Activated CD8-positive, alpha-beta T cell treated with anti-CD3 and anti-CD28 coated beads for 36 hours (primary cell): Measurements from ENCODE around the gene SLC25A29. TPM values are rescaled to one million over a fixed set of nuclear protein-coding genes. Genes with fewer than 3 reads are reported as not detected.

Experiments used
- ATAC-seq: fragments of 200-7000 bp; cut with Tn5 transposase; one replicate; pipeline ENCODE4 v1.10.0; 2021; ENCODE audit warnings: mild to moderate bottlenecking, moderate library complexity
- CTCF ChIA-PET: fragments of 350-600 bp; sonication (Branson Sonifier 250); formaldehyde crosslinking; loops from one replicate; lab custom pipeline; 2021; ENCODE audit warnings: antibody characterized with exemption; lab: Charles Lee
- POLR2A ChIA-PET: fragments of 350-600 bp; sonication (Branson Sonifier 250); formaldehyde crosslinking; loops from one replicate; lab custom pipeline; 2021; ENCODE audit warnings: antibody characterized with exemption; lab: Charles Lee
- DNase-seq: peaks from one replicate; pipeline ENCODE4 v3.0.0-alpha.2; 2020
- H3K27ac Mint-ChIP-seq: one replicate; pipeline ENCODE4 v1.8.0; 2021; ENCODE audit warnings: mild to moderate bottlenecking, mixed read lengths
- H3K27me3 Mint-ChIP-seq: one replicate; pipeline ENCODE4 v1.8.0; 2021; ENCODE audit warnings: mixed read lengths
- H3K36me3 Mint-ChIP-seq: one replicate; pipeline ENCODE4 v1.8.0; 2021; ENCODE audit warnings: low read depth, mixed read lengths
- H3K4me1 Mint-ChIP-seq: one replicate; pipeline ENCODE4 v1.8.0; 2021; ENCODE audit warnings: low read depth, mixed read lengths
- H3K4me3 Mint-ChIP-seq: one replicate; pipeline ENCODE4 v1.8.0; 2021; ENCODE audit warnings: mild to moderate bottlenecking, moderate library complexity, mixed read lengths
- H3K9me3 Mint-ChIP-seq: one replicate; pipeline ENCODE4 v1.8.0; 2021; ENCODE audit warnings: mixed read lengths
- CTCF ChIP-seq: fragments of 200-600 bp; IDR thresholded peaks from one replicate; pipeline ENCODE4 v1.8.0; 2022; ENCODE audit warnings: antibody characterized with exemption, mild to moderate bottlenecking
- intact Hi-C: fragments of 100-400 bp; cut with micrococcal nuclease; formaldehyde crosslinking; loops from one replicate; pipeline ENCODE4 v1.10.0; 2022
- total RNA-seq, 2 experiments: library from RNA; stranded (reverse); gene quantifications; one replicate each; pipeline ENCODE4 v1.2.3, GENCODE V29; 2021

The SLC25A29 gene
- total RNA-seq, 2 experiments from 2014 or later, result 23.6 to 24.7 TPM

GRCh38 chr14:100303925-100304324 is 2.3 kb downstream of the SLC25A29 start:
- intact Hi-C loops, result loop anchor here (10.0 kb wide), 1 partner anchor 71 kb away; the partner anchor contains the start of gene WDR25
- H3K27ac Mint-ChIP-seq, result no peak overlapping the region
- TF ChIP-seq CTCF, result no peak
- H3K4me1 Mint-ChIP-seq, result peaks cover 12% of the 10 kb centered on the region
- POLR2A ChIA-PET, result interaction anchor here (1.1 to 1.6 kb wide), 2 partner anchors 17 to 18 kb away, joined by 3 to 5 read pairs; no protein-coding TSS in a partner anchor
- DNase-seq (peak; percentile 32), ATAC-seq (no peak)
- no peaks in the 10 kb centered on the region for H3K36me3 Mint-ChIP-seq
- H3K4me3 Mint-ChIP-seq, result no peak overlapping the region
- H3K27me3 Mint-ChIP-seq, result peaks cover 2% of the 10 kb centered on the region
- H3K9me3 Mint-ChIP-seq, result no peaks in the 10 kb centered on the region
- CTCF ChIA-PET, result interaction anchor here (0.5 to 2.3 kb wide), 8 partner anchors 9 to 111 kb away, joined by 3 to 9 read pairs (median 4); no protein-coding TSS in a partner anchor

GRCh38 chr14:100303179-100303578 is 3.1 kb downstream of the SLC25A29 start:
- Mint-ChIP-seq H3K27ac (no peak overlapping the region), H3K36me3 (no peaks in the 10 kb centered on the region), H3K27me3 (peaks cover 2% of the 10 kb centered on the region), H3K4me1 (peaks cover 15% of the 10 kb centered on the region), H3K9me3 (no peaks in the 10 kb centered on the region), H3K4me3 (no peak overlapping the region)
- peak; percentile 36 for DNase-seq
- CTCF ChIA-PET, result interaction anchor here (0.5 to 2.3 kb wide), 13 partner anchors 10 to 110 kb away, joined by 3 to 9 read pairs (median 3); no protein-coding TSS in a partner anchor
- no peak for ATAC-seq
- peak; percentile 72 for TF ChIP-seq CTCF
- POLR2A ChIA-PET, result interaction anchor here (0.7 to 1.1 kb wide), 2 partner anchors 16 to 38 kb away, joined by 3 read pairs; no protein-coding TSS in a partner anchor
- intact Hi-C loops, result loop anchor here (10.0 kb wide), 1 partner anchor 72 kb away; the partner anchor contains the start of gene WDR25

- Mint-ChIP-seq H3K36me3 (no peaks in the 10 kb centered on the region), H3K27me3 (peaks cover 2% of the 10 kb centered on the region), H3K27ac (no peak overlapping the region), H3K4me1 (peaks cover 19% of the 10 kb centered on the region), H3K9me3 (no peaks in the 10 kb centered on the region), H3K4me3 (no peak overlapping the region)
- no peak for TF ChIP-seq CTCF
- CTCF ChIA-PET, result interaction anchor here (1.0 to 2.3 kb wide), 10 partner anchors 10 to 80 kb away, joined by 3 to 9 read pairs (median 4); no protein-coding TSS in a partner anchor
- ATAC-seq, result no peak
- intact Hi-C loops, result loop anchor here (10.0 kb wide), 1 partner anchor 72 kb away; the partner anchor contains the start of gene WDR25
- DNase-seq, result no peak
- POLR2A ChIA-PET, result interaction anchor here (1.1 kb wide), 1 partner anchor 15 kb away, joined by 3 read pairs; no protein-coding TSS in a partner anchor
Measured at GRCh38 chr14:100302616-100303015, 3.6 kb downstream of the SLC25A29 start.

- POLR2A ChIA-PET, result interaction anchor here (1.1 kb wide), 1 partner anchor 14 kb away, joined by 3 read pairs; no protein-coding TSS in a partner anchor
- Mint-ChIP-seq H3K36me3 (no peaks in the 10 kb centered on the region), H3K27ac (no peak overlapping the region), H3K4me1 (peaks cover 7% of the 10 kb centered on the region), H3K9me3 (no peaks in the 10 kb centered on the region), H3K27me3 (no peaks in the 10 kb centered on the region), H3K4me3 (no peak overlapping the region)
- ATAC-seq (no peak), DNase-seq (no peak)
- CTCF ChIA-PET, result no interaction called here
- intact Hi-C loops, result no loop called here
- TF ChIP-seq CTCF, result no peak
Measured at GRCh38 chr14:100299238-100299560, 7.0 kb downstream of the SLC25A29 start.

- no peak for DNase-seq
- Mint-ChIP-seq H3K27ac (no peak overlapping the region), H3K4me1 (peaks cover 7% of the 10 kb centered on the region), H3K27me3 (no peaks in the 10 kb centered on the region), H3K36me3 (no peaks in the 10 kb centered on the region), H3K4me3 (no peak overlapping the region), H3K9me3 (no peaks in the 10 kb centered on the region)
- POLR2A ChIA-PET, result interaction anchor here (1.1 to 1.2 kb wide), 2 partner anchors 14 to 71 kb away, joined by 3 read pairs; no protein-coding TSS in a partner anchor
- ATAC-seq, result no peak
- intact Hi-C loops, result no loop called here
- CTCF ChIA-PET, result interaction anchor here (1.7 kb wide), 1 partner anchor 13 kb away, joined by 7 read pairs; no protein-coding TSS in a partner anchor
- no peak for TF ChIP-seq CTCF
Measured at GRCh38 chr14:100298551-100299237, 7.5 kb downstream of the SLC25A29 start.
